H1 (cell line): ENCODE measurements around the gene ALG14.

Source experiments
- BACH1 ChIP-seq: IDR thresholded peaks from 2 replicates; pipeline ENCODE4 v1.6.1; 2012; ENCODE audit warnings: low read length, improper control_type of control experiment
- POLR2AphosphoS5 ChIP-seq: IDR thresholded peaks from 2 replicates; pipeline ENCODE4 v1.6.1; 2011; ENCODE audit warnings: low read depth, low read length
- USF2 ChIP-seq: IDR thresholded peaks from 2 replicates; pipeline ENCODE4 v1.6.1; 2011; ENCODE audit warnings: low read length, improper control_type of control experiment

- TF ChIP-seq USF2, result no peak
- TF ChIP-seq POLR2AphosphoS5, result no peak
- no peak for TF ChIP-seq BACH1
These were observed 46.5 kb upstream of the ALG14 start for GRCh38 chr1:95119273-95119672.
